ENCODE data around the gene HTR3C.
A peak's percentile ranks its signal among the peaks of the same experiment; 100 is the strongest.
"Not testable (repeated sequence)": the region's sequence is repeated elsewhere in the genome, so short reads cannot be mapped to it uniquely, and the experiment has no call there.

The HTR3C gene

DNA sequence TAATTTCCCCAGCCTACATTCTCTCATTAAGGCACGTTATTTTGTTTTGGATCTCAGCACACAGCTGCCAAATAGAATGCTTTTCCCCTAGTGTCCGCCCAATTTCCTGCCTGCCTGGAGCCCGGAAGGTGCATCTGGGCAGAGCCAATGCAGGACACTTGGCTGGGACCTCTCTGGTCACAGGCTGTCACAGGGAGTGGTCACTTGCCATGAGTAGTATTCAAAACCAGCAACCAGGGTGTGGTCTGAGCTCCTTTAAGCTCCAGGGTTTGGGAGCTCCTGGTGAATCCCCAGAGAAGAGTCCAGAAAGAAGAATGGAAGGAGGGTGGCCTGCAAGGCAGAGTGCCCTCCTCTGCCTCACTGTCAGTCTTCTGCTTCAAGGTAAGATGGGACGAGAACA lies at the start of gene HTR3C:
Gene HTR3C (plus strand): TSS at position 281 of the 400 bp plus-strand sequence. CDS start 34 bp downstream, at position 315.
- in situ Hi-C loops (cut with MboI; ENCODE audit: low sequenced_read_pairs), result no loop called here
- Histone ChIP-seq H3K9me3 (no peaks in the 10 kb centered on the region), H3K4me1 (no peaks in the 10 kb centered on the region), H3K27me3 (ENCODE audit: low read depth) (peaks cover 3% of the 10 kb centered on the region; the same call in 1 of the 2 replicates), H3K4me3 (no peak within 1 kb of the TSS), H3K36me3 (replicated peaks) (no peaks in the 10 kb centered on the region)
- no peak for DNase-seq (ENCODE audit: low spot score in 2 of 2)

GRCh38 chr3:184003187-184003967 lies 49.5 kb upstream of the HTR3C start:
- in situ Hi-C loops (cut with MboI; ENCODE audit: low sequenced_read_pairs), result no loop called here
- H3K36me3 ChIP-seq (replicated peaks), result no peaks in the 10 kb centered on the region
- DNase-seq (ENCODE audit: low spot score in 2 of 2), result no peak
- H3K27me3 ChIP-seq (ENCODE audit: low read depth), result no peaks in the 10 kb centered on the region
- no peak overlapping the region for H3K4me3 ChIP-seq
- H3K4me1 ChIP-seq, result peaks cover 38% of the 10 kb centered on the region
- no peaks in the 10 kb centered on the region for H3K9me3 ChIP-seq

DNA sequence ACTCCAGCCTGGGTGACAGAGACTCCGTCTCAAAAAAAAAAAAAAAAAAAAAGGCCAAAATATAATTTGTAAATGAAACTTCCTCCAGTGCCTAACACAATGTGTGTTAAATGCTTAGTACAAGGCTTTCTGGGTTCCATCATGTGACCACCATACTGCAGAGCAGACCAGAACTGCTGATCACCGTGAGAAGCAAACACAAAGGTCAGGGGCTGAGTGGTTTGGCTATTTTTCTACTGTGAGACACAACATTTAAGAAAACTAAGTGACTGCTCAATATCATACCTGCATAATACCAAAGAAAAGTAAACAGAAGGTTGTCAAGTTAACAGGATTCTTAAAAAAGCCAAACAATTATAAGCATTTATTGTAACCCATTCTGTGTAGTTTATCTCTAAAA lies 48.4 kb upstream of the HTR3C start:
- Histone ChIP-seq H3K9me3 (no peaks in the 10 kb centered on the region), H3K4me1 (peaks cover 40% of the 10 kb centered on the region), H3K36me3 (replicated peaks) (peaks cover 5% of the 10 kb centered on the region; the same call in 1 of the 2 replicates), H3K27me3 (ENCODE audit: low read depth) (no peaks in the 10 kb centered on the region), H3K4me3 (no peak overlapping the region)
- no peak for DNase-seq (ENCODE audit: low spot score in 2 of 2)
- in situ Hi-C loops (cut with MboI; ENCODE audit: low sequenced_read_pairs), result no loop called here

DNA sequence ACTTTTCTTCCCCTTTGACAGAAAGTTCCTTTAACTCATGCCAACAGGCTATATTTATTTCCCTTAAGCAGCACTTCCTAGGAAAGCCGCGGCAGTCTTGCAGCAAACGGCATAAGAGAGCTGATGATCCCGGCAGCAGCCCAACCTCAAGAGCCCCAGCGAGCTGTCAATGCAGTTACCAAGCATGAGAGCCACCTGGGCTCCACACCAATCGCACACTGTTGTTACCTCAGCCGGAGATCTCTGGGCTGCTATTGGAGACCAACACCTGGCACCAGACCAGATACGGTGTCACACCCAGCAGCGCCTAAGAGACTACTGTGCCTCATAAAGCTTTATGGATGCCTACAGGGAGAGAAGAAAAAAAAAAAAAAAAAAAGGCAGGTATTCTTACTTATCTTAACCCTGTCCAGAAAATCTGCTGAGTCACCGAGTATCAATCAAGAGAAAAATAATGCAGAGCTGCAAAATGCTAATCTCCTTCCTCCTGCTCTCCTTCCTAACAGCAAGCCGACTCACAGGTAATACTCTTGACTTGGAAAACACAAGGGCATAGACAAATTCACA lies 46.8 kb upstream of the HTR3C start:
- DNase-seq (ENCODE audit: low spot score in 2 of 2), result peak; percentile 72 to 84
- H3K9me3 ChIP-seq, result no peaks in the 10 kb centered on the region
- no peaks in the 10 kb centered on the region for H3K27me3 ChIP-seq (ENCODE audit: low read depth)
- no peak overlapping the region for H3K4me3 ChIP-seq
- peaks cover 40% of the 10 kb centered on the region for H3K4me1 ChIP-seq
- H3K36me3 ChIP-seq (replicated peaks), result peaks cover 7% of the 10 kb centered on the region
- in situ Hi-C loops (cut with MboI; ENCODE audit: low sequenced_read_pairs), result no loop called here

- Histone ChIP-seq H3K36me3 (replicated peaks) (peaks cover 16% of the 10 kb centered on the region), H3K4me1 (peaks cover 40% of the 10 kb centered on the region)
- H3K27me3 ChIP-seq (ENCODE audit: low read depth); DNase-seq (ENCODE audit: low spot score in 2 of 2); in situ Hi-C loops (cut with MboI; ENCODE audit: low sequenced_read_pairs); H3K4me3 ChIP-seq; H3K9me3 ChIP-seq: not testable (repeated sequence)
These were observed 45.6 kb upstream of the HTR3C start for GRCh38 chr3:184007143-184007813.

GRCh38 chr3:184008161-184008560 lies 44.7 kb upstream of the HTR3C start:
- peaks cover 39% of the 10 kb centered on the region for H3K4me1 ChIP-seq
- H3K4me3 ChIP-seq, result no peak overlapping the region
- in situ Hi-C loops (cut with MboI; ENCODE audit: low sequenced_read_pairs), result no loop called here
- H3K27me3 ChIP-seq (ENCODE audit: low read depth), result no peaks in the 10 kb centered on the region
- H3K36me3 ChIP-seq (replicated peaks), result peaks cover 17% of the 10 kb centered on the region
- DNase-seq (ENCODE audit: low spot score in 2 of 2), result no peak
- no peaks in the 10 kb centered on the region for H3K9me3 ChIP-seq

DNA sequence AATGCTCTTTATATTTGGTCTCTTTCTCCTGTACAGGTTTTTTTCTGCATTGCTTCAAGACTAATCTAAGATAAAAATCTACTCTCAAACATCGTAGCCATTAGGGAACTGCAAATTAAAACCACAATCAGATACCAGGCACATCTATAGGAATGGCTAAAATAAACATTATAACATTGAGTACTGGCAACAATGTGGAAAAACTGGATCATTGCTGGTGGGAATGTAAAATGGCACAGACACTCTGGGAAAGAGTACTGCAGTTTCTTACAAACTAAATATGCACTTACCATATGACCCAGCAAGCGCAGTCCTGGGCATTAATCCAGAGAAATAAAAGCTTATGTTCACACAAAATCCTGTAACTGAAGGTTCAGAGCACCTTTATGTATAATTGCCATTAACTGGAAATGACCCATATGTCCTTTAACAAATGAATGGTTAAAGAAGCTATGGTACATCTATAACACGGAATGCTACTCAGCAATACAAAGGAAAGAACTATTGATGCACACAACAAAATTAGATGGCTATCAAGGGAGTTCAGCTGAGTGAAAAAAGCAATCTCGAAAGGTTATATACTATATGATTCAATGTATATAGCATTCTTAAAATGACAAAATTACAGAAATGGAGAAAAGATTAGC lies 41.5 kb upstream of the HTR3C start:
- DNase-seq (ENCODE audit: low spot score in 2 of 2), result no peak
- Histone ChIP-seq H3K4me3 (no peak overlapping the region), H3K36me3 (replicated peaks) (peaks cover 24% of the 10 kb centered on the region), H3K9me3 (no peaks in the 10 kb centered on the region), H3K27me3 (ENCODE audit: low read depth) (no peaks in the 10 kb centered on the region), H3K4me1 (peaks cover 34% of the 10 kb centered on the region)
- in situ Hi-C loops (cut with MboI; ENCODE audit: low sequenced_read_pairs), result no loop called here

DNA sequence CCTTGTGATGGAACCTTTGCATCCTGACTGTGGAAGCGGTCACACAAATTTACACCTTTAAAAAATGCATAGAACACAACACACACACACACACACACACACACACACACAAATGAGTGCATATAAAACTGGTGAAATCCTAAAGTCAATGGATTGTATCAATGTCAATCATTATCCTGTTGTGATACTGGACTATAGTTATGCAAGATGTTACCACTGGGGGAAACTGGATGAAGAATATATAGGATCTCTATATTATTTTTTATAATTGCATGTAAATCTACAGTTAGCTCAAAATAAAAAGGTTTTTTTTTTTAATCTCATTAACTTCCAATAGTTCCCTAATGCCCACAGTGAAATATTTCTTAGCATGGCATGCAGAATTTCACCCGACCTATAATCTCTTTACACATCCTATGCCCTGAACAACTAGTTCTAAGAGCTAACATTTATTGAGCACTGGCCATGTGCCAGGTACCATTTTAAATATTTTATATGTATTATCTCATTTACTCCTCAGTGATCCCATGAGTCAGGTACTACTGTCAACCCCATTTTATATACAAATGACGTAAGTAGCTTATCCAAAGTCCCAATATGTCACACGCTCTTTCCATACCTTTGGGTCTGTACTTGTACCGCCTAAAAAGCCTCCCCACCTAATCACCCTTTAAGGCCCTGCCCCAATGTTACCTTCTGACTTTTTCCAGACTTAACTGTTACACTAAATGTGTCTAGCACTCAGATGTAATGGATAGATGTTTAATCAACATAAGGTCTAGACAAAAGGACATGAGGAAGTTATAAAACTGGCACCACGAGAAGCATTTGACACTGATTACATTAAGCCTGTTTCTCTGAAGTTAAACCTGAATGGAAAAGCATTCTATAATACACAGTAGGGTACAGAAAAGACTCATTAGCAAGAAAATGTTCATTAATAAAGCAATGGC lies 40.6 kb upstream of the HTR3C start:
- Histone ChIP-seq H3K9me3 (no peaks in the 10 kb centered on the region), H3K27me3 (ENCODE audit: low read depth) (no peaks in the 10 kb centered on the region), H3K36me3 (replicated peaks) (peaks cover 24% of the 10 kb centered on the region), H3K4me3 (no peak overlapping the region), H3K4me1 (peaks cover 34% of the 10 kb centered on the region)
- in situ Hi-C loops (cut with MboI; ENCODE audit: low sequenced_read_pairs), result no loop called here
- DNase-seq (ENCODE audit: low spot score in 2 of 2), result no peak

DNA sequence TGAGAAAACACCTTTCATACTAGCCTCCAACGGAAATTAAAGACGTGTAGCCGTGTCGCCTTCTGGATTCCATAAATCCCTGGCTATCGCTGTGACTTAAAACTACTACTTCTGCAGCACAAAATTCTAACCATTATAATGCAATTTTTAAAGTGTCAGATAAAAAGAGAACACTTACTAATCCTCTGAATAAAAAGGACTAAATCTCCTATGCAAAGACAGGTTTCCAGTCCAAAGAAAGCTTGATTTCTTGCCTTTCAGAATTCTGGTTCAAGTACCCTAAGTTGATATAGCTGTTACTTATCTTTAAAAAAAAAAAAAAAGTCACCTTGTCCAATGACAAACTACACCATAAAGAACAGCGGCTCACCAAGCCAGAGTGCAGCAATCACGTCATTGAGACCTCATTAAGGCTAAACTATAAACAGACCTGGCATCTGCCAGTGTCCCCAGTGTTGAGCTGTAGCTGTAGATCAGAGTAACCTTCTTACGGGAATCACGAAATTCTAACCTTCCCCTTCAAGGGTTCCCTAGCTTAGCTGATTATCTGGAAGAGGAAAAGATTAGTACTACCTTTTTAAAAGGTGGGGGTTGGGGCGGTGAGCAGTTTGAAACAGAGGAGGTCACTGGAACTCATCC lies 37.3 kb upstream of the HTR3C start:
- in situ Hi-C loops (cut with MboI; ENCODE audit: low sequenced_read_pairs), result no loop called here
- peak overlapping the region; percentile 97 for H3K4me3 ChIP-seq
- no peaks in the 10 kb centered on the region for H3K9me3 ChIP-seq
- H3K27me3 ChIP-seq (ENCODE audit: low read depth), result no peaks in the 10 kb centered on the region
- H3K36me3 ChIP-seq (replicated peaks), result peaks cover 17% of the 10 kb centered on the region
- H3K4me1 ChIP-seq, result peaks cover 22% of the 10 kb centered on the region
- DNase-seq (ENCODE audit: low spot score in 2 of 2), result peak; percentile 60 to 91

DNA sequence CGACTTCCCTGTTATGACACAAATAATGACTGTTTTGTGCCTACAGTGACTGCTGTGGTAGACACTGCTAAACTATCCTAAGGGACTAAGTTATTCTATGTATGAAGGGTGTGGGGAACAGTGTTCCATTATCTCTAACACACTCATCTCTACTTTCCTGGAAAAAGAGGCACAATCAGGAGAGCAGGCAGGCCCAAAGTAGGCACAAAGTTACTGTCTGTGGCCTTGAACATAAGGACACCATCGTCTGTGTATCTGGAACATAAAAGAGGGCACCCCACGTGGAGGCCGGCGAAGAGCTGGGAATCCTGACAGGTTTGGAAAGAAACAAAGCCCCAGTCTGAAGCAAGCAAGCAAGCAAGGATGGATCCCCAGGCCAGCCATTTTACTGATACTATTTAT lies 36.7 kb upstream of the HTR3C start:
- H3K9me3 ChIP-seq, result no peaks in the 10 kb centered on the region
- no peak for DNase-seq (ENCODE audit: low spot score in 2 of 2)

DNA sequence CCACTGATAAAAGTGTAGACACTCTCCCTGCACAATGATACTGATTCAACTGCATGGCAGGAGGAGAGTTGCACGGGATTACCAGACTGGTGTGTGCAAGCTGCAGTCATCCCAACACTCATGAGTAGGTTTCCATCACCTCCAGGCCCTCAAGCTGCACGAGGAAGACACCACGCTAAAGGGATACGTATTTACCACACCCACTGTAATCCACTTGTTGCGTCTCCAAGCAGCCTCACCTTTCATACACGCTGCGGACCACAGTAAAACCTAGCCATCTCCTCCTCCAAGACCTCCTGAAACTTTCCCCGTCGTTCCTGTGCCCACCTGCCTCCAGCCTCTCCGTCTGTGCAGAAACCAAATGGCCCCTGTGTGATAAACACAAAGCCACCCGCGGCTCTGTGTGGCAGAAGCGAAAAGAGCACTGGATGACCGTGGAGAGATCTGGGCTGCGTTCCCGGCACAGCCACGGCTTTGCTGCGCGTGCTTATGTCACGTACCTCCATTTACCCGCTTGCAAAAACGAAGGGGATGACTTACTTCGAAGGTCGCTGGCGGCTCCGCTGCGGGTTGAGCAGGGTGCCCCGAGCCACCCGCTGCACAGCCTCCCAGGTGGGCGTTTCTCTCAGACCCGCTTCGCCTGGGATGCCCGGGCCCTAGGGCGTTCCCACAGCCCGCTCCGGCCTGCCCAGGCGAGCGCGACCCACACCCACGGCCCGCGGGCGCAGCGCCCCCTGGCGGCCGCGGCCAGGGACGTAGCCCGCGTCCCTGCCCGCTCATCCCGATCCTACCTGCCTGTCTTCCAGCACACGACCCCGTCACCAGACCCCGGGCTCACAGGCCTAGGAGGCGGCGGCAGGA lies 35.8 kb upstream of the HTR3C start:
- H3K36me3 ChIP-seq (replicated peaks), result peaks cover 7% of the 10 kb centered on the region
- in situ Hi-C loops (cut with MboI; ENCODE audit: low sequenced_read_pairs), result no loop called here
- H3K9me3 ChIP-seq, result no peaks in the 10 kb centered on the region
- H3K4me1 ChIP-seq, result peaks cover 22% of the 10 kb centered on the region
- peak overlapping the region; percentile 97 for H3K4me3 ChIP-seq
- DNase-seq (ENCODE audit: low spot score in 2 of 2), result peak; percentile 43 to 70
- H3K27me3 ChIP-seq (ENCODE audit: low read depth), result no peaks in the 10 kb centered on the region

More for the DNA sequence above, 36.7 kb upstream of the HTR3C start:
- H3K27me3 ChIP-seq (ENCODE audit: low read depth), result no peaks in the 10 kb centered on the region
- peaks cover 15% of the 10 kb centered on the region for H3K36me3 ChIP-seq (replicated peaks)
- in situ Hi-C loops (cut with MboI; ENCODE audit: low sequenced_read_pairs), result no loop called here
- peaks cover 22% of the 10 kb centered on the region for H3K4me1 ChIP-seq
- H3K4me3 ChIP-seq, result peak overlapping the region; percentile 97

Data from HAP-1 (cell line).